Measurements from ENCODE around the gene HIPK2.
A peak's percentile ranks its signal among the peaks of the same experiment; 100 is the strongest.

HIPK2 gene

GRCh38 chr7:139733751-139734150 is 44.0 kb downstream of the HIPK2 start:
- no peak for DNase-seq

- DNase-seq: no peak
Measured at GRCh38 chr7:139732471-139733167, 45.2 kb downstream of the HIPK2 start.

GRCh38 chr7:139731802-139732470 is 45.9 kb downstream of the HIPK2 start:
- DNase-seq: peak; percentile 91

GRCh38 chr7:139730746-139731612 is 46.8 kb downstream of the HIPK2 start:
- peak; percentile 54 for DNase-seq

GRCh38 chr7:139728203-139728602 is 49.6 kb downstream of the HIPK2 start:
- no peak for DNase-seq

- DNase-seq: no peak
Measured at GRCh38 chr7:139727151-139727705, 50.6 kb downstream of the HIPK2 start.

- peak; percentile 80 for DNase-seq
Measured at GRCh38 chr7:139726485-139726869, 51.3 kb downstream of the HIPK2 start.

GRCh38 chr7:139725858-139726484 is 51.8 kb downstream of the HIPK2 start:
- DNase-seq: no peak

- DNase-seq: peak; percentile 58
Measured at GRCh38 chr7:139725077-139725476, 52.7 kb downstream of the HIPK2 start.

GRCh38 chr7:139722604-139723003 is 55.2 kb downstream of the HIPK2 start:
- no peak for DNase-seq

GRCh38 chr7:139721821-139722220 is 56.0 kb downstream of the HIPK2 start:
- no peak for DNase-seq

- no peak for DNase-seq
Measured at GRCh38 chr7:139721417-139721816, 56.4 kb downstream of the HIPK2 start.

GRCh38 chr7:139720705-139721231 is 57.0 kb downstream of the HIPK2 start:
- no peak for DNase-seq

- no peak for DNase-seq
Measured at GRCh38 chr7:139720186-139720585, 57.6 kb downstream of the HIPK2 start.

GRCh38 chr7:139718859-139719258 is 58.9 kb downstream of the HIPK2 start:
- DNase-seq: peak; percentile 84

- DNase-seq: no peak
Measured at GRCh38 chr7:139718141-139718540, 59.7 kb downstream of the HIPK2 start.

- DNase-seq: no peak
Measured at GRCh38 chr7:139716156-139716942, 61.4 kb downstream of the HIPK2 start.

- DNase-seq: no peak
Measured at GRCh38 chr7:139715194-139715815, 62.5 kb downstream of the HIPK2 start.

- DNase-seq: no peak
Measured at GRCh38 chr7:139714163-139714901, 63.5 kb downstream of the HIPK2 start.

- DNase-seq: no peak
Measured at GRCh38 chr7:139713526-139714162, 64.2 kb downstream of the HIPK2 start.

Measured in MV-4-11 (cell line).